HepG2 (cell line): ENCODE measurements around the gene SRP14. TPM values are rescaled to one million over a fixed set of nuclear protein-coding genes. Genes with fewer than 3 reads are reported as not detected.

Experiments used
- ATAC-seq: fragments of 200-7000 bp; cut with Tn5 transposase; 3 replicates; pipeline ENCODE4 v1.9.1; 2020; ENCODE audit warnings: mild to moderate bottlenecking, moderate library complexity
- BruUV-seq: library from RNA; stranded (reverse); fragments of 400-500 nt; replicated peaks from 2 replicates; lab custom pipeline; 2021; lab: Mats Ljungman, UMichigan
- CTCF ChIA-PET: fragments of 300-600 bp; formaldehyde crosslinking; extraction: SDS; loops from one replicate; lab custom pipeline; 2021; ENCODE audit warnings: low total read pairs, inconsistent platforms, low intra/inter-chr PET ratio; lab: Yijun Ruan, JAX
- POLR2A ChIA-PET: fragments of 350-600 bp; sonication (Branson Sonifier 250); formaldehyde crosslinking; loops from one replicate; lab custom pipeline; 2020; ENCODE audit warnings: antibody characterized with exemption, inconsistent platforms; lab: Yijun Ruan, JAX
- DNase-seq: peaks from one replicate; pipeline ENCODE4 v3.0.0-alpha.2; 2015; ENCODE audit warnings: low spot score
- FAIRE-seq: peaks from 3 replicates; lab custom pipeline; 2011; peaks lifted over from hg19 to GRCh38; lab: Jason Lieb, UNC
- H2AFZ ChIP-seq: one replicate; pipeline ENCODE4 v1.6.1; 2011; ENCODE audit warnings: low read length, inconsistent platforms
- H3K27ac ChIP-seq: fragments of 300-600 bp; 3 replicates; pipeline ENCODE4 v1.8.0; 2011; ENCODE audit warnings: mixed run types, mild to moderate bottlenecking, mixed read lengths, low read length, inconsistent platforms; ENCODE audit not compliant: insufficient read depth; ENCODE audit errors: extremely low read length
- H3K27me3 ChIP-seq, 2 experiments: fragments of 200-600 bp in 1 of 2; 2 replicates in 1 of 2; 3 replicates in 1 of 2; pipeline versions ENCODE4 v1.6.0 to v1.8.0; 2011; ENCODE audit warnings: low read length in 2 of 2, mild to moderate bottlenecking in 2 of 2, moderate library complexity in 2 of 2, inconsistent platforms in 1 of 2; ENCODE audit not compliant: insufficient read depth in 2 of 2, control insufficient read depth in 1 of 2
- H3K36me3 ChIP-seq, 2 experiments: fragments of 200-600 bp in 1 of 2; replicated peaks in 1 of 2; 2 replicates in 1 of 2; 3 replicates in 1 of 2; pipeline versions ENCODE4 v1.5.1 to v1.8.0; 2011; ENCODE audit warnings: low read length in 2 of 2, inconsistent platforms in 1 of 2; ENCODE audit not compliant: insufficient read depth in 2 of 2, control insufficient read depth in 1 of 2
- H3K4me1 ChIP-seq: 2 replicates; pipeline ENCODE4 v1.5.1; 2012; ENCODE audit warnings: low read length, inconsistent platforms; ENCODE audit not compliant: insufficient read depth
- H3K4me2 ChIP-seq: 2 replicates; pipeline ENCODE4 v1.6.0; 2011; ENCODE audit warnings: low read depth, low read length, inconsistent platforms
- H3K4me3 ChIP-seq, 3 experiments: fragments of 200-600 bp in 1 of 3; sonication (generic), shearing (Covaris generic) in 1 of 3; replicated peaks in 1 of 3; 2 replicates each; pipeline ENCODE4 v1.5.1; 2011 to 2016; ENCODE audit warnings: low read length in 3 of 3, inconsistent platforms in 2 of 3, low read depth in 2 of 3, mild to moderate bottlenecking in 2 of 3, control low read depth in 1 of 3, mixed read lengths in 1 of 3; ENCODE audit not compliant: insufficient read depth in 1 of 3
- H3K79me2 ChIP-seq: one replicate; pipeline ENCODE4 v1.6.1; 2011; ENCODE audit warnings: low read length, inconsistent platforms; ENCODE audit not compliant: insufficient read depth
- H3K9ac ChIP-seq: 2 replicates; pipeline ENCODE4 v1.6.0; 2011; ENCODE audit warnings: mild to moderate bottlenecking, low read depth, low read length, inconsistent platforms; ENCODE audit not compliant: insufficient read depth
- H3K9me3 ChIP-seq: 2 replicates; pipeline ENCODE4 v1.5.1; 2012; ENCODE audit warnings: mild to moderate bottlenecking, low read length
- H4K20me1 ChIP-seq: 2 replicates; pipeline ENCODE4 v1.6.0; 2011; ENCODE audit warnings: inconsistent platforms, mild to moderate bottlenecking, low read length, moderate library complexity; ENCODE audit not compliant: insufficient read depth
- FOXK2 ChIP-seq: fragments of 450-650 bp; IDR thresholded peaks from 2 replicates; pipeline ENCODE4 v1.6.1; 2016
- GATAD2A ChIP-seq: IDR thresholded peaks from 2 replicates; pipeline ENCODE4 v1.6.1; 2016
- HHEX ChIP-seq: IDR thresholded peaks from 2 replicates; pipeline ENCODE4 v1.6.1; 2016; ENCODE audit warnings: control low read depth
- HMG20B ChIP-seq: conservative IDR thresholded peaks from 2 replicates; pipeline ENCODE4 v1.6.1; 2016; ENCODE audit warnings: missing genetic modification reagents, missing compliant biosample characterization
- KMT2B ChIP-seq: IDR thresholded peaks from 2 replicates; pipeline ENCODE4 v1.6.1; 2016; ENCODE audit warnings: missing genetic modification reagents, missing compliant biosample characterization
- MAZ ChIP-seq, 2 experiments: sonication (generic) in 1 of 2; formaldehyde crosslinking in 1 of 2; IDR thresholded peaks; 2 replicates each; pipeline versions ENCODE4 v1.5.0 to v1.6.1; 2012 to 2020; ENCODE audit warnings: low read depth in 2 of 2, mild to moderate bottlenecking in 2 of 2, borderline replicate concordance in 1 of 2, improper control_type of control experiment in 1 of 2, low read length in 1 of 2, missing genetic modification reagents in 1 of 2, moderate library complexity in 1 of 2
- POLR2AphosphoS2 ChIP-seq: IDR thresholded peaks from 2 replicates; pipeline ENCODE4 v1.6.1; 2011; ENCODE audit warnings: low read depth, low read length, improper control_type of control experiment
- POLR2G ChIP-seq: fragments of 200-400 bp; formaldehyde crosslinking; IDR thresholded peaks from 2 replicates; pipeline ENCODE4 v1.6.1; 2018; ENCODE audit warnings: mild to moderate bottlenecking, low read depth, low read length, moderate library complexity
- RAD21 ChIP-seq: fragments of 450-650 bp; formaldehyde crosslinking; IDR thresholded peaks from 2 replicates; pipeline ENCODE4 v1.5.0; 2020; ENCODE audit warnings: mild to moderate bottlenecking
- RXRA ChIP-seq: sonication (generic); formaldehyde crosslinking; IDR thresholded peaks from 2 replicates; pipeline ENCODE4 v1.5.1; 2020; ENCODE audit warnings: missing genetic modification reagents
- SOX6 ChIP-seq, 2 experiments: fragments of 450-650 bp in 1 of 2; sonication (generic) in 1 of 2; formaldehyde crosslinking in 1 of 2; IDR thresholded peaks; 2 replicates each; pipeline versions ENCODE4 v1.4.0 to v1.6.1; 2017 to 2020; ENCODE audit warnings: antibody characterized with exemption in 1 of 2, mild to moderate bottlenecking in 1 of 2, missing genetic modification reagents in 1 of 2
- THAP9 ChIP-seq: sonication (generic); formaldehyde crosslinking; IDR thresholded peaks from 2 replicates; pipeline ENCODE4; 2020; ENCODE audit warnings: missing genetic modification reagents, mild to moderate bottlenecking, borderline replicate concordance
- ZNF230 ChIP-seq: sonication (generic); formaldehyde crosslinking; IDR thresholded peaks from 2 replicates; pipeline ENCODE4 v1.4.0; 2020; ENCODE audit warnings: mild to moderate bottlenecking, missing genetic modification reagents
- ZNF251 ChIP-seq: sonication (generic); formaldehyde crosslinking; IDR thresholded peaks from 2 replicates; pipeline ENCODE4 v1.9.0; 2021; ENCODE audit warnings: mild to moderate bottlenecking, missing genetic modification reagents
- ZNF263 ChIP-seq: sonication (generic); formaldehyde crosslinking; IDR thresholded peaks from 2 replicates; pipeline ENCODE4 v1.4.0; 2020; ENCODE audit warnings: missing genetic modification reagents
- ZNF282 ChIP-seq: fragments of 450-650 bp; IDR thresholded peaks from 2 replicates; pipeline ENCODE4 v1.6.1; 2018; ENCODE audit not compliant: partially characterized antibody
- ZNF383 ChIP-seq: sonication (generic); formaldehyde crosslinking; IDR thresholded peaks from 2 replicates; pipeline ENCODE4 v1.4.0; 2020; ENCODE audit warnings: missing genetic modification reagents, mild to moderate bottlenecking, borderline replicate concordance
- ZNF510 ChIP-seq: sonication (generic); formaldehyde crosslinking; IDR thresholded peaks from 2 replicates; pipeline ENCODE4 v1.4.0; 2020; ENCODE audit warnings: low read depth, mild to moderate bottlenecking, missing genetic modification reagents
- ZNF83 ChIP-seq: sonication (generic); formaldehyde crosslinking; IDR thresholded peaks from 2 replicates; pipeline ENCODE4 v1.4.0; 2020; ENCODE audit warnings: missing genetic modification reagents, mild to moderate bottlenecking, borderline replicate concordance
- WGBS: methylation state at CpG from one replicate; pipeline ENCODE4 v1.1.6; 2017; ENCODE audit warnings: low lambda C conversion rate; 5-methylcytosine and 5-hydroxymethylcytosine counted together
- in situ Hi-C: cut with HindIII; loops from 2 replicates; pipeline ENCODE4 v1.10.0; 2017; ENCODE audit warnings: low pct_unique_long_range_greater_than_20kb; ENCODE audit not compliant: extremely low pct_ligation_motif_present
- intact Hi-C: fragments of 100-400 bp; cut with micrococcal nuclease; formaldehyde crosslinking; loops from one replicate; pipeline ENCODE4 v1.10.0; 2022; ENCODE audit not compliant: unreplicated experiment
- polyA plus RNA-seq, 8 experiments: library from polyadenylated mRNA; depleted of rRNA in 3 of 8; stranded (reverse) in 7 of 8; unstranded in 1 of 8; fragments of >200 nt; fragmentation: Illumina TruSeq in 4 of 8; extraction: Trizol in 4 of 8; gene quantifications; 2 replicates each; pipeline versions ENCODE4 v1.2.1 to v1.2.3, GENCODE V29; 2011 to 2016; ENCODE audit warnings: low read depth in 4 of 8, missing spikeins in 1 of 8, mixed read lengths in 1 of 8; ENCODE audit not compliant: insufficient read depth in 1 of 8
- total RNA-seq, 5 experiments: library from RNA; depleted of rRNA; stranded (reverse); fragments of >200 nt; fragmentation: Illumina TruSeq; extraction: Trizol; gene quantifications; 2 replicates each; pipeline ENCODE4 v1.2.3, GENCODE V29; 2016; ENCODE audit warnings: low read depth in 1 of 5

The SRP14 gene
- total and polyA plus RNA-seq, 2 of the 13 experiments (the other 11 are each of a cell fraction or from before 2014, with no cell fraction given): 208 to 356 TPM

GRCh38 chr15:40087991-40088928 is 49.3 kb upstream of the SRP14 start:
- ATAC-seq (peak; percentile 83), DNase-seq (peak; percentile 92), FAIRE-seq (peak; percentile 95)
- peaks cover 84% of the 10 kb centered on the region for H3K4me1 ChIP-seq
- WGBS: 18% methylated on average over 1 of the region's 9 CpGs
- H3K79me2 ChIP-seq: no peaks in the 10 kb centered on the region
- no peaks in the 10 kb centered on the region for H3K9me3 ChIP-seq
- ChIA-PET CTCF (no interaction called here), POLR2A (interaction anchor here (0.7 to 15.1 kb wide), 11 partner anchors 10 to 86 kb away, joined by 3 to 371 read pairs (median 5); partner anchors contain the start of gene BMF)
- peak overlapping the region; percentile 55 for H3K9ac ChIP-seq
- H3K4me2 ChIP-seq: peak overlapping the region; percentile 73
- no peak overlapping the region for H2AFZ ChIP-seq
- in situ Hi-C loops (no loop called here), intact Hi-C loops (loop anchor here (1.0 kb wide), 1 partner anchor 10 kb away; no protein-coding TSS in a partner anchor)
- no peaks in the 10 kb centered on the region for H4K20me1 ChIP-seq
- BruUV-seq: TSS peak; percentile 15
- no peaks in the 10 kb centered on the region for H3K27me3 ChIP-seq
- peak overlapping the region; percentile 78 for H3K27ac ChIP-seq
- peak overlapping the region in 1 of 3 experiments; percentile 58; a peak in 3 of 6 replicates for H3K4me3 ChIP-seq
- peaks cover 0 to 9% of the 10 kb centered on the region in 2 experiments; a peak in 2 of 5 replicates for H3K36me3 ChIP-seq
- peak; percentile 56 for TF ChIP-seq RAD21 (CRISPR knock-in tag)
- no peak for TF ChIP-seq HHEX
- TF ChIP-seq ZNF263 (CRISPR knock-in tag): peak; percentile 94
- 0 out of 2 replicates have a peak, but pooled peaks have one; percentile 26 for TF ChIP-seq ZNF251 (CRISPR knock-in tag)
- TF ChIP-seq ZNF230 (CRISPR knock-in tag): peak; percentile 77; the same call in 1 of the 2 replicates
- peak; percentile 74; the same call in 1 of the 2 replicates for TF ChIP-seq ZNF510 (CRISPR knock-in tag)
- 0 out of 2 replicates have a peak, but pooled peaks have one; percentile 49 for TF ChIP-seq KMT2B
- no peak for TF ChIP-seq POLR2AphosphoS2
- no peak for TF ChIP-seq FOXK2
- TF ChIP-seq ZNF383 (CRISPR knock-in tag): 0 out of 2 replicates have a peak, but pooled peaks have one; percentile 75
- TF ChIP-seq SOX6 (IDR thresholded peaks at IDR 0.05): no peak
- peak; percentile 94 for TF ChIP-seq SOX6 (CRISPR knock-in tag; IDR thresholded peaks at IDR 0.05)
- TF ChIP-seq THAP9 (CRISPR knock-in tag): peak; percentile 57; the same call in 1 of the 2 replicates
- no peak for TF ChIP-seq HMG20B (CRISPR knock-in tag)
- TF ChIP-seq MAZ (IDR thresholded peaks at IDR 0.05; ENCODE audit: borderline replicate concordance, low read depth, low read length): peak; percentile 88
- TF ChIP-seq MAZ (CRISPR knock-in tag; IDR thresholded peaks at IDR 0.05; ENCODE audit: low read depth): peak; percentile 65; the same call in 1 of the 2 replicates
- no peak for TF ChIP-seq ZNF83 (CRISPR knock-in tag)
- TF ChIP-seq GATAD2A (CRISPR knock-in tag): peak; percentile 91
- TF ChIP-seq POLR2G: peak; percentile 51; the same call in 1 of the 2 replicates
- TF ChIP-seq RXRA (CRISPR knock-in tag): peak; percentile 99
- no peak for TF ChIP-seq ZNF282
